Suprapubic skin (tissue), 3 donors: Measurements from ENCODE around the gene FAAP20.

ENCODE experiments used
- CTCF ChIP-seq, 2 donors: fragments of 200-600 bp in 1 of 2; fragments of 450-650 bp in 1 of 2; sonication (generic) in 1 of 2; IDR thresholded peaks; one replicate each; pipeline ENCODE4 v1.5.1; 2016 to 2019; ENCODE audit warnings: antibody characterized with exemption in 2 of 2, mild to moderate bottlenecking in 1 of 2, moderate library complexity in 1 of 2
- EP300 ChIP-seq: sonication (generic); formaldehyde crosslinking; IDR thresholded peaks from one replicate; pipeline ENCODE4 v1.6.1; 2017; ENCODE audit warnings: antibody characterized with exemption

DNA sequence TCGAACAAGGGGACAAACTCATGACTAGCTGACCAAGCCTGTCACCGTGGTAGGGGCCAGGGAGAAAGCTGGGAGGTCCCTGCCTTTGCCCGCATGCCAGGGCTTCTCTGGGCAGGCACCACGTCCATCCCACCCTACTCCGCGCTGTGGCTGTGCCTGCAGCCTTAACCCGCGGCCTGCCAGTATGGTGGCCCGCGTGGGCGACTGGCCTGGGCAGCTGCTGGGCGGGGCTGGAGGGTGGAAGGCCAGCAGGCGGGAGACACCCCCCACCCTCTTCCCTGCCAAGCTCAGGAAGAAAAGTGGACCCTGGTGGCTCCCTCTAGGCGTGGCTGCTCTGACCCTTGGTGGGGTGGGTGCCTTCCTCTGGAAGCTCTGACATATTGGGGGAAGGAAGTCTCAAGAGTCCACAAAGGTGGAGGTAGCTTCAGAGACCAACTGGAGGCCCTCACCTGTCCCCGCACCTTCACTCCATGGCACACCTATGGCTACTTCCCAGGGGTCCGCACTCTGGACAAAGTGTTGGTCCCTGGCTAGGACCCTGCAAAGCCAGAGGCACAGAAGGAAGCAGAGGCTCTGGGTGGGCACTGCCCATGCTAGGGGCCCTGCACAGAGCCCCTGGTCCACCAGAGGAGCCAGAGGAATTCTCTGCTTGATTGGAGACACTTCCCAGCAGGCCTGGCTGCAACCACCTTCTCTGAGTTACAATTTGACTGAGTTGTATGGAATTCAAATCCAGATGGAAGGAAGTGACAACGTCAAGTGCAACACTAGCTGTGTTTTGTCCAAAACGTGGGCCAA is 30.3 kb upstream of the FAAP20 start:
- TF ChIP-seq CTCF (IDR thresholded peaks at IDR 0.05) (no peak), EP300 (no peak)
